GM23338 (cell line): Measurements from ENCODE around the gene CITED1.
"Not testable (repeated sequence)": the region's sequence is repeated elsewhere in the genome, so short reads cannot be mapped to it uniquely, and the experiment has no call there.

Source experiments
- EZH2 ChIP-seq: fragments of 200-600 bp; sonication (generic); IDR thresholded peaks from one replicate; pipeline ENCODE4 v1.8.0; 2017; ENCODE audit warnings: antibody characterized with exemption, mild to moderate bottlenecking, low read depth; ENCODE audit not compliant: unreplicated experiment
- EZH2phosphoT487 ChIP-seq: fragments of 200-600 bp; sonication (generic); IDR thresholded peaks from one replicate; pipeline ENCODE4 v1.8.1; 2018; ENCODE audit warnings: antibody characterized with exemption; ENCODE audit not compliant: unreplicated experiment
- TF ChIP-seq, protein P1 (sequence below), 2 experiments: fragments of 200-600 bp in 1 of 2; sonication (generic) in 1 of 2; conservative IDR thresholded peaks; 2 replicates each; pipeline versions ENCODE4 v1.5.1 to v1.6.1; 2016 to 2017; ENCODE audit warnings: antibody characterized with exemption in 2 of 2, low read depth in 2 of 2, mild to moderate bottlenecking in 2 of 2, moderate library complexity in 1 of 2

DNA sequence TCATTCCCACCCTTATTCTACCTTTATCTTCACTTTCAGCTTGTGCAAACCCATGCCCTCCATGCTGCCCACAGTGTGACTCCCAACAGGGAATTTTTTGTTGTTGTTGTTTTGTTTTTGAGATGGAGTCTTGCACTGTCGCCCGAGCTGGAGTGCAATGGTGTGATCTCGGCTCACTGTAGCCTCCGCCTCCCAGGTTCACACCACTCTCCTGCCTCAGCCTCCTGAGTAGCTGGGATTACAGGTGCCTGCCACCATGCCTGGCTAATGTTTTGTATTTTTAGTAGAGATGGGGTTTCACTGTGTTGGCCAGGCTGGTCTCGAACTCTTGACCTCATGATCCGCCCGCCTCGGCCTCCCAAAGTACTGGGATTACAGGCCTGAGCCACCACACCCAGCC, 13.9 kb upstream of the CITED1 start:
- TF ChIP-seq, protein P1, sequence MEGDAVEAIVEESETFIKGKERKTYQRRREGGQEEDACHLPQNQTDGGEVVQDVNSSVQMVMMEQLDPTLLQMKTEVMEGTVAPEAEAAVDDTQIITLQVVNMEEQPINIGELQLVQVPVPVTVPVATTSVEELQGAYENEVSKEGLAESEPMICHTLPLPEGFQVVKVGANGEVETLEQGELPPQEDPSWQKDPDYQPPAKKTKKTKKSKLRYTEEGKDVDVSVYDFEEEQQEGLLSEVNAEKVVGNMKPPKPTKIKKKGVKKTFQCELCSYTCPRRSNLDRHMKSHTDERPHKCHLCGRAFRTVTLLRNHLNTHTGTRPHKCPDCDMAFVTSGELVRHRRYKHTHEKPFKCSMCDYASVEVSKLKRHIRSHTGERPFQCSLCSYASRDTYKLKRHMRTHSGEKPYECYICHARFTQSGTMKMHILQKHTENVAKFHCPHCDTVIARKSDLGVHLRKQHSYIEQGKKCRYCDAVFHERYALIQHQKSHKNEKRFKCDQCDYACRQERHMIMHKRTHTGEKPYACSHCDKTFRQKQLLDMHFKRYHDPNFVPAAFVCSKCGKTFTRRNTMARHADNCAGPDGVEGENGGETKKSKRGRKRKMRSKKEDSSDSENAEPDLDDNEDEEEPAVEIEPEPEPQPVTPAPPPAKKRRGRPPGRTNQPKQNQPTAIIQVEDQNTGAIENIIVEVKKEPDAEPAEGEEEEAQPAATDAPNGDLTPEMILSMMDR (conservative IDR thresholded peaks at IDR 0.05; ENCODE audit: low read depth in 2 of 2): not testable (repeated sequence)
- not testable (repeated sequence) for TF ChIP-seq EZH2phosphoT487, EZH2
